ENCODE data around the gene COX6B2. TPM values are rescaled to one million over a fixed set of nuclear protein-coding genes. Genes with fewer than 3 reads are reported as not detected.

COX6B2 gene
- total and polyA plus RNA-seq, 2 of the 13 experiments (the other 11 are each of a cell fraction or from before 2014, with no cell fraction given) = 0.21 TPM; not detected in 1

- Histone ChIP-seq H3K27ac (ENCODE audit: extremely low read length, insufficient read depth, low read length) (no peak overlapping the region), H3K4me3 (replicated peaks in 1 of 3; ENCODE audit: insufficient read depth in 1 of 3, low read depth in 2 of 3, low read length in 3 of 3) (no peak overlapping the region), H2AFZ (ENCODE audit: low read length) (no peak overlapping the region), H3K9me3 (ENCODE audit: low read length) (no peaks in the 10 kb centered on the region), H3K4me2 (ENCODE audit: low read depth, low read length) (no peak overlapping the region), H3K27me3 (ENCODE audit: control insufficient read depth in 1 of 2, insufficient read depth in 2 of 2, low read length in 2 of 2) (peaks cover 0 to 5% of the 10 kb centered on the region in 2 experiments; a peak in 1 of 5 replicates), H3K79me2 (ENCODE audit: insufficient read depth, low read length) (no peaks in the 10 kb centered on the region), H3K9ac (ENCODE audit: insufficient read depth, low read depth, low read length) (no peak overlapping the region), H4K20me1 (ENCODE audit: insufficient read depth, low read length) (no peaks in the 10 kb centered on the region), H3K4me1 (ENCODE audit: insufficient read depth, low read length) (peaks cover 14% of the 10 kb centered on the region), H3K36me3 (replicated peaks in 1 of 2; ENCODE audit: control insufficient read depth in 1 of 2, insufficient read depth in 2 of 2, low read length in 2 of 2) (no peaks in the 10 kb centered on the region)
- CTCF ChIA-PET (ENCODE audit: low intra/inter-chr PET ratio, low total read pairs) = no interaction called here
- DNase-seq (ENCODE audit: low spot score) = no peak
- TF ChIP-seq ZNF10 (CRISPR knock-in tag; IDR thresholded peaks at IDR 0.05; ENCODE audit: borderline replicate concordance, low read depth) (no peak), CC2D1A (CRISPR knock-in tag; IDR thresholded peaks at IDR 0.05) (no peak), KDM6A (CRISPR knock-in tag; IDR thresholded peaks at IDR 0.05; ENCODE audit: low read depth) (no peak), ZSCAN25 (CRISPR knock-in tag; IDR thresholded peaks at IDR 0.05) (no peak), XRCC5 (optimal IDR thresholded peaks at IDR 0.05; ENCODE audit: low read length) (no peak), ZNF33A (CRISPR knock-in tag; IDR thresholded peaks at IDR 0.05; ENCODE audit: borderline replicate concordance) (no peak), ESRRA (CRISPR knock-in tag; IDR thresholded peaks at IDR 0.05; ENCODE audit: low read depth) (no peak), EED (CRISPR knock-in tag; IDR thresholded peaks at IDR 0.05) (no peak), ZNF33B (CRISPR knock-in tag; IDR thresholded peaks at IDR 0.05) (no peak)
- TF ChIP-seq, protein P1, sequence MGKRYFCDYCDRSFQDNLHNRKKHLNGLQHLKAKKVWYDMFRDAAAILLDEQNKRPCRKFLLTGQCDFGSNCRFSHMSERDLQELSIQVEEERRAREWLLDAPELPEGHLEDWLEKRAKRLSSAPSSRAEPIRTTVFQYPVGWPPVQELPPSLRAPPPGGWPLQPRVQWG (CRISPR knock-in tag; IDR thresholded peaks at IDR 0.05; ENCODE audit: borderline replicate concordance, low read depth) = no peak
- TF ChIP-seq, protein P2, sequence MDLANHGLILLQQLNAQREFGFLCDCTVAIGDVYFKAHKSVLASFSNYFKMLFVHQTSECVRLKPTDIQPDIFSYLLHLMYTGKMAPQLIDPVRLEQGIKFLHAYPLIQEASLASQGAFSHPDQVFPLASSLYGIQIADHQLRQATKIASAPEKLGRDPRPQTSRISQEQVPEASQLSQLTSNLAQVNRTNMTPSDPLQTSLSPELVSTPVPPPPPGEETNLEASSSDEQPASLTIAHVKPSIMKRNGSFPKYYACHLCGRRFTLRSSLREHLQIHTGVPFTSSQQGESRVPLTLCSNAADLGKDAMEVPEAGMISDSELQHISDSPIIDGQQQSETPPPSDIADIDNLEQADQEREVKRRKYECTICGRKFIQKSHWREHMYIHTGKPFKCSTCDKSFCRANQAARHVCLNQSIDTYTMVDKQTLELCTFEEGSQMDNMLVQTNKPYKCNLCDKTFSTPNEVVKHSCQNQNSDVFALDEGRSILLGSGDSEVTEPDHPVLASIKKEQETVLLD (CRISPR knock-in tag; IDR thresholded peaks at IDR 0.05; ENCODE audit: low read depth) = no peak
- intact Hi-C loops (cut with micrococcal nuclease; ENCODE audit: unreplicated experiment) = no loop called here
- in situ Hi-C loops (cut with HindIII; ENCODE audit: extremely low pct_ligation_motif_present, low pct_unique_long_range_greater_than_20kb) = no loop called here
- BruUV-seq (replicated peaks) = no TSS peak
- FAIRE-seq = no peak
- ATAC-seq = no peak
- 25% methylated on average over 4 of the region's 9 CpGs for WGBS (ENCODE audit: low lambda C conversion rate)
- POLR2A ChIA-PET = no interaction called here
These were observed 43.1 kb downstream of the COX6B2 start for GRCh38 chr19:55311397-55311796.

Measured in HepG2 (cell line).